Renal cortex interstitium (tissue), 15 donors: ENCODE results near the gene EMILIN1. TPM values are rescaled to one million over a fixed set of nuclear protein-coding genes. Genes with fewer than 3 reads are reported as not detected.

Source experiments
- DNase-seq, 11 donors: peaks; one replicate each; pipeline ENCODE4 v3.0.0-alpha.2; 2013; ENCODE audit warnings: low read depth in 9 of 11, low spot score in 4 of 11; ENCODE audit errors: extremely low read depth in 1 of 11
- long read RNA-seq, 16 experiments: transcript quantifications; one replicate each; lab custom pipeline, GENCODE V29; 2026
- polyA plus RNA-seq, 3 donors: library from polyadenylated mRNA; unstranded; fragments of 120-200 nt; gene quantifications; one replicate each; pipeline ENCODE4 v1.2.1, GENCODE V29; 2013; ENCODE audit not compliant: insufficient read length in 3 of 3

The EMILIN1 gene
- polyA plus RNA-seq: 100 to 1,000 TPM in 1 of 3 donors, 10 to 100 TPM in 2; 53.5 to 130 (median 96.3) TPM
- long read RNA-seq, donor 1, partial matches to known transcripts: 11 of 12 reads
- long read RNA-seq, donor 1, other reads (novel, unspliced or antisense): 0 of 12 reads
- long read RNA-seq, donor 2, transcript EMILIN1-201 (8 exons, 3,943 nt): major isoform, 6 of 18 reads
- long read RNA-seq, donor 2, partial matches to known transcripts: 12 of 18 reads
- long read RNA-seq, donor 2, other reads (novel, unspliced or antisense): 0 of 18 reads
- long read RNA-seq, donor 3, transcript EMILIN1-201 (8 exons, 3,943 nt): major isoform, 9 of 58 reads
- long read RNA-seq, donor 3, partial matches to known transcripts: 49 of 58 reads
- long read RNA-seq, donor 3, other reads (novel, unspliced or antisense): 0 of 58 reads
- long read RNA-seq, donor 4, transcript EMILIN1-201 (8 exons, 3,943 nt): major isoform, 6 of 30 reads
- long read RNA-seq, donor 4, partial matches to known transcripts: 23 of 30 reads
- long read RNA-seq, donor 4, other reads (novel, unspliced or antisense): 0 of 30 reads
- long read RNA-seq, donor 5: 0 reads
- long read RNA-seq, donor 6, partial matches to known transcripts: 11 of 16 reads
- long read RNA-seq, donor 6, other reads (novel, unspliced or antisense): 0 of 16 reads
- long read RNA-seq, donor 7, partial matches to known transcripts: 56 of 60 reads
- long read RNA-seq, donor 7, other reads (novel, unspliced or antisense): 0 of 60 reads
- long read RNA-seq, donor 8, partial matches to known transcripts: 16 of 26 reads
- long read RNA-seq, donor 8, other reads (novel, unspliced or antisense): 6 of 26 reads
- long read RNA-seq, donor 9, transcript EMILIN1-201 (8 exons, 3,943 nt): major isoform, 6 of 22 reads
- long read RNA-seq, donor 9, partial matches to known transcripts: 16 of 22 reads
- long read RNA-seq, donor 9, other reads (novel, unspliced or antisense): 0 of 22 reads
- long read RNA-seq, donor 10, partial matches to known transcripts: 19 of 23 reads
- long read RNA-seq, donor 10, other reads (novel, unspliced or antisense): 0 of 23 reads
- long read RNA-seq, donor 11, partial matches to known transcripts: 27 of 35 reads
- long read RNA-seq, donor 11, other reads (novel, unspliced or antisense): 6 of 35 reads
- long read RNA-seq, donor 12, partial matches to known transcripts: 5 of 6 reads
- long read RNA-seq, donor 12, other reads (novel, unspliced or antisense): 0 of 6 reads
- long read RNA-seq, donor 13, transcript EMILIN1-201 (8 exons, 3,943 nt): major isoform, 8 of 51 reads
- long read RNA-seq, donor 13, partial matches to known transcripts: 43 of 51 reads
- long read RNA-seq, donor 13, other reads (novel, unspliced or antisense): 0 of 51 reads
- long read RNA-seq, donor 14, transcript EMILIN1-201 (8 exons, 3,943 nt): major isoform, 5 of 29 reads
- long read RNA-seq, donor 14, partial matches to known transcripts: 24 of 29 reads
- long read RNA-seq, donor 14, other reads (novel, unspliced or antisense): 0 of 29 reads
- long read RNA-seq, donor 15, partial matches to known transcripts: 26 of 29 reads
- long read RNA-seq, donor 15, other reads (novel, unspliced or antisense): 0 of 29 reads
- long read RNA-seq, donor 16, transcript EMILIN1-201 (8 exons, 3,943 nt): major isoform, 10 of 105 reads
- long read RNA-seq, donor 16, partial matches to known transcripts: 94 of 105 reads
- long read RNA-seq, donor 16, other reads (novel, unspliced or antisense): 0 of 105 reads

DNA sequence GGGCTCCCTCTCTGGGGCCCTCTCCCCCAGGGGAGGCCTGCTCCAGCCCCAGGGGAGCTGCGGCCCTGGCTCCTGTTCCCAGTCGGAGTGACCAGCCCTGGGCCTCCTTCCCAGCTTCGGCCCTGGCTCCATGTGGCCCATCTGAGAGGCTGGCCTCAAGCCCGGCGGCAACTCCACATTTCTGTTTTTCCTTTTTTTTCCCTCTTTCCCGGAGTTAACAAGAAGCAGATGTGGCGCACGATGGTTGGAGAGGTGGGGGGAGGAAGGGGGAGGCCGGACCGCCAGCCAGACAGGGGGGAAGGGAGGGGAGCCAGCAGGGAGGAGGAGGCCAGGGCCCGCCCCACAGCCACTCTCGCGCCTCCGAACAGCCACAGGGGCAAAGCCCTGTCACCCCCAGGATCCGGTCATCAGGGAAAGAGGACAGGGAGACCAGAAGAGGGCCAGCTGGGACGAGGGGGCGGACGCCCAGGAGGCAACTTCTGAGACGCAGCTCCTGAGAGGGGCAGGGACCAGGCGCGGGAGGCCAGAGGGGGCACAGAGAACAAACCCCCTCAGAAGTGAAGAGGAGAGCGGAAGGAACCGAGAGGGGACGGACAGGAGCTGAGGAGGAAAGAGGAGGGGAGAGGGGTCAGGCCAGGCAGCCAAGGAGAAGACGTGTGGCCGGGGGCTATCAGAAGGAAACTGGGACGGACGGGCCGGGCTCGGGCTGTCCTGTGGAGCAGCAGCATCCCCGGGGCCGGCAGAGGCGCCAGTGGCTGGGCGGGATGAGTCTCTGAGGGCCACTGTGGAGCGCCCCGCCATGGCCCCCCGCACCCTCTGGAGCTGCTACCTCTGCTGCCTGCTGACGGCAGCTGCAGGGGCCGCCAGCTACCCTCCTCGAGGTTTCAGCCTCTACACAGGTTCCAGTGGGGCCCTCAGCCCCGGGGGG lies at the start of gene EMILIN1:
Gene EMILIN1, plus strand, starts transcription at position 349 of the 928 bp plus-strand sequence. Its CDS starts 451 bp downstream, at position 800.
- peak in 9 of 11 donors; percentile 61 to 84 (median 83) for DNase-seq

DNA sequence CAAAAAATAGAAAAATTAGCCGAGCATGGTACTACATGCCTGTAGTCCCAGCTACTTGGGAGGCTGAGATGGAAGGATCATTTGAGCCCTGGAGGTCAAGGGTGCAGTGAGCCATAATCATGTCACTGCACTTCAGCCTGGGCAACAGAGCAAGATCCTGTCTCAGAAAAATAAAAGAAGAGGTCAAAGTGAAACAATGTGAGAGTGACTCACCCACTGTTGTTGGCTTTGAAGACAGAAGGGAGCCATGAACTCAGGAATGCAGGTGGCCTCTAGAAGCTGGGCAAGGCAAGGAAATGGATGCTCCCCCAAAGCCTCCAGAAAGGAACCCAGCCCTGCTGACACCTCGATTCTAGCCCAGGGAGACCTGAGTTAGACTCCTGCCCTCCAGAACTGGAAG lies 49.4 kb upstream of the EMILIN1 start:
- DNase-seq: no peak

DNA sequence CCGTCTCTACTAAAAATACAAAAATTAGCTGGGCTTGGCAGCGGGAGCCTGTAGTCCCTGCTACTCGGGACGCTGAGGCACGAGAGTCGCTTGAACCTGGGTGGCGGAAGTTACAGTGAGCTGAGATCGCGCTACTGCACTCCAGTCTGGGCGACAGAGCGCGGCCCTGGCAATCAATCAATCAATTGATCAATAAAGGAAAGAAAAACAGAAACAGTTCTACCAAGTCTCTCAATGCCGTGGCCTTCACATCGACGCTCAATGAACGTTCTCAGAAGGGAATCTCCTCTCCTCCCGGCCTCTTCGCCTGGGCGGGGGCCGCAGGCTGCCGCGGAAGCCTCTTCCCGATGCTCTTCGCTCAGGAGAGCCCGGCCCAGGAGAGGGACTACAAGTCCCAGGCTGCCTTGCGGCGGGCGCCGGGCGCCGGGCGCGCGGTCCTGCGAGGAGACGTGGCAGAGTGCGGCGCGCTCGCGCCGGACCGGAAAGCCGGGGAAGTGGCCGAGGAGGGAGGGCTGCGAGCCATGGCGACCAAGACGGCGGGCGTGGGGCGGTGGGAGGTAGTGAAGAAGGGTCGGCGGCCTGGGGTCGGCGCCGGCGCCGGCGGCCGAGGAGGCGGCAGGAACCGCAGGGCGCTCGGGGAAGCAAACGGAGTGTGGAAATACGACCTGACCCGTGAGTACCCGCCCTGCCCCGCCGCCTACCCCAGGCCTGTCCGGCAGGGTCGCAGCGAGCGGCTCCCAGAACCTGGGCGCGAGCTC lies 45.7 kb upstream of the EMILIN1 start, which contains the start of gene TMEM214:
Gene TMEM214, plus strand, starts transcription at position 471 of the 758 bp plus-strand sequence. Its CDS starts 51 bp downstream, at position 522.
- peak in 9 of 11 donors; percentile 71 to 79 (median 75) for DNase-seq

DNA sequence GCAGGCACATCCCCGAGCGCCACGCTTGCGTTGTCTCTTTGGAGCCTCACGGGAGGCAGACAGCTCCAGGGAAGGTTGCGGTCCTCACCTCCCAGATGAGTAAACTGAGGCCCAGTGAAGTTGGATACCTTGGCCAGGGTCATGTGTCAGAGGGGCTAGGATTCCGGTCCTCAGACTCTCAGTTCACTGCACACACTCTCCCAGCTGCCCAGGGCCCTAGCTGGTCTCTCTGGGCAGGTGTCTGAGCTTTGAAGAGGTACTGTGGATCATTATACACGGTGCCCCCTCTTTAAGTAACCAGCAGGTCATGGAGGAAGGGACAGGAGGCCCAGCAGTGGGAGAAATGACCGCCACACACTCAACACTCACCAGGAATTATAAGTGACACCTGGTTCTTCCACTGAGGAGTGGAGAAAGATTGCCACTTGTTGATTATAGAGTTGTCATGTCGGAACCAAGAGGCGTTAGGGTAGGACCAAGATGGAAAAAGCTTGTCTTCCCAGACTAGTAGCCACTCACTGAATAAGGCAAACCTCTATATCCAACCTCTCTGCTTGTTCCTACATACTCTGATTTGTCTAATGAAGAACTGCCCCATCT lies 45.1 kb upstream of the EMILIN1 start:
- no peak for DNase-seq

GRCh38 chr2:27038012-27038411 lies 40.4 kb upstream of the EMILIN1 start:
- no peak for DNase-seq

GRCh38 chr2:27038631-27039339 lies 39.6 kb upstream of the EMILIN1 start:
- DNase-seq: no peak

- no peak for DNase-seq
Observed at GRCh38 chr2:27039426-27039825, 39.0 kb upstream of the EMILIN1 start.

GRCh38 chr2:27039871-27040270 lies 38.5 kb upstream of the EMILIN1 start:
- DNase-seq: no peak

DNA sequence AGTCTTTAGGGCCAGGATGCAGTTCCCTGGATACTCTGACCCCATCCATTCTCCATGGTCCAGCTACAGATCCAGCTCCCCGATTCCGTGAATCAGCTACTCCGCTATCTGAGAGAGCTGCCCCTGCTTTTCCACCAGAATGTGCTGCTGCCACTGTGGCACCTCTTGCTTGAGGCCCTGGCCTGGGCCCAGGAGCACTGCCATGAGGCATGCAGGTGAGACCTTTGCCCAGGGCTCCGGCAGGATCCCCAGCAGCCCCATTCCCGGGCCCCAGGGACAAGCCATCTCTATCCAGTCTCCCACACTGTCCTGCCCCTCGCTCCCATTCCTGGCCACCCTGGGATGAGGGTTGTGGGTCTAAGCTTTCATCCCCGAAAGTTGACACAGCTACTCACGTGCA lies 38.1 kb upstream of the EMILIN1 start:
- DNase-seq: no peak

- peak in 8 of 11 donors; percentile 54 to 80 (median 67) for DNase-seq
Observed at GRCh38 chr2:27041752-27042151, 36.7 kb upstream of the EMILIN1 start.

- no peak for DNase-seq
Observed at GRCh38 chr2:27042159-27042661, 36.2 kb upstream of the EMILIN1 start.

DNA sequence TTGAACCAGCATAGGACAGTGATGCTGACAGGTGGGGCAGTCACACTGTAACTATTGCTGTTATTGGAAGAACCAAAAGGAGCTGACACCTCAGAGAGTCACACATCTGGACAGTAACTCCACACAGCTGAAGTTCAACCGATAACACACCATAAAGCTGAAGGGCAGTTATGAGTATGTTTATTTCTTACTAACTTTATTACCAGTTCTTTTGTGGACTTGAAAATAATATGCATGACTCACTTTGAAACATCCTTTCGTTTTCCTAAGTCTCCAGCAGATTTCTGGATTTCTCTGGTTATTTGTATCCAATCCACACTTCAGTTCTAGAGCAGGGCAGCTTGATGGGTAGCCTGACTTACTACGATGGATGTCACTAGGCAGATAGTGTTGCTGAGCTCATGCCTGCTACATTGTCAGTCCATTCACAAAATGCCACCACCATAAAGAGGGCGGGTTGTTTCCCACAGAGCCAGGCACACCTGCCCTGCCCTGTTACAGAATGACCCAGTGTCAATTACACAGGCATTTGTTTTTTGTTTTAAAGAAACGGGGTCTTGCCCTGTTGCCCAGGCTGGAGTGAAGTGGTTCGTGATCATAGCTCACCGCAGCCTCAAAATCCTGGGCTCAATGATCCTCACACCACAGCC lies 35.3 kb upstream of the EMILIN1 start:
- no peak for DNase-seq

GRCh38 chr2:27049422-27050280 lies 28.8 kb upstream of the EMILIN1 start:
- DNase-seq: peak in 1 of 11 donors; percentile 12
